GM18520 (cell line): Measurements from ENCODE around the gene TMEM44.
"Not testable (repeated sequence)": the region's sequence is repeated elsewhere in the genome, so short reads cannot be mapped to it uniquely, and the experiment has no call there.

ENCODE experiments used
- ATAC-seq: cut with Tn5 transposase; IDR thresholded peaks from one replicate; pipeline ENCODE4 v1.9.1; 2021; ENCODE audit not compliant: unreplicated experiment

TMEM44 gene

GRCh38 chr3:194647747-194648146, 14.5 kb upstream of the TMEM44 start:
- ATAC-seq, result no peak

- ATAC-seq, result no peak
These were observed 9.6 kb upstream of the TMEM44 start for GRCh38 chr3:194642769-194643168.

GRCh38 chr3:194640829-194641228, 7.6 kb upstream of the TMEM44 start:
- no peak for ATAC-seq

DNA sequence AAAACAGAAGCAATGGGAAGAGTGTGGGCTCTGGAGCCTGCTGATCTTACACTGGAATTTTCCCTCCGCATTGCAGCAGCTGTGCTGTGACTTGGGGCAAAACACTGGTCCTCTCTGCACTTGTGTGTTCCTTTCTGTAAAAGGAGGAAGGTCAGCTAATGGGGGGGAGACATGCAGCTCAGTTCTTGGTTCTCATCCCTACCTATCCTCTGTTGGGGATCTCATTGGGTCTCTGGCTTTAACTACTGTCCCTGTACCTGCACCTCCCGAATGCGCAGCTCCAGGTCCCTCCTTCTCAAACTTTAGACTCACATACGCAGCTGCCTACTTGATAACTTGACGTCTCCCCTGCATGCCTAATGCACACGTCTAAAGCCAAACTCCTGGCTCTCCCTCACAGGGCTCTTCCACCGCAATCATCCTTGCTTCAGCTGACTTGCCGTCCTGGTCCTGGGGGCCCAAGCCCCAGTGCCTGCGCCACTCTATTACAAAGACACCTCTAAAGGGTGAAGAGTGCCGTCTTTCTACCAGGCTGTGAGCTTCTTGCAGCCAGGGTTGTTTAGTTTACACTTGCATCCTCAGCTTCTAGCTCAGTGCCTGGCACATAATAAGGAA, 5.9 kb upstream of the TMEM44 start:
- no peak for ATAC-seq

DNA sequence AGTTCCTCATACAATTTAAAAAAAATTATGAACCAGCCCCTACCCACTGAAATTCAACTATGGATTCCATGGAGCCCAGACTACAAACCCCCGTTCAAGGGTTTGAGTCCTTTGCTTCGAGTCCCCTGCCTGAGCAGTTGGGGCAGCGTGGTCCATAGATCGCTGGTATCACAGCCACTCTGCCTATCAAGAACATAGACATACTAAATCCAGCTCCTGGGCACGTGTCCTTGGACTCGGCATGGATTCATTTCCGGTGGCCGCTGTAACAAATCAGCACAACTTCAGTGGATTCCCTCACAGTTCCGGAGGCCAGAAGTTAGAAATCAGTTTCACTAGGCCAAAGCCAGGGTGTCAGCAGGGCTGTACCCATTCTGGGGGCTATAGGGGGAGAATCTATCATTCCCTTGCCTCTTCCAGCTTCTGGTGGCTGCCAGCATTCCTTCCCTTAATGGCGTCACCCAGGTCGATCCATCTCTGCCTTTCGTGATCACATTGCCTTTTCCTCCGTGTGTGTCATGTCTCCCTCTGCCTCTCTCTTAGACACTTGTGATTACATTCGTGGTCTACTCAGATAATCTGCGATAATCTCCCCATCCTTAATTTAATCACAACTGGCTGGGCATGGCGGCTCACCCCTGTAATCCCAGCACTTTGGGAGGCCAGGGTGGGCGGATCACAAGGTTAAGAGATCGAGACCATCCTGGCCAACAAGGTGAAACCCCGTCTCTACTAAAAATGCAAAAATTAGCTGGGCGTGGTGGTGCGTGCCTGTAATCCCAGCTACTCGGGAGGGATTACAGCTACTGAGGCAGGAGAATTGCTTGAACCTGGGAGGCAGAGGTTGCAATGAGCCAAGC, 4.6 kb upstream of the TMEM44 start:
- no peak for ATAC-seq

DNA sequence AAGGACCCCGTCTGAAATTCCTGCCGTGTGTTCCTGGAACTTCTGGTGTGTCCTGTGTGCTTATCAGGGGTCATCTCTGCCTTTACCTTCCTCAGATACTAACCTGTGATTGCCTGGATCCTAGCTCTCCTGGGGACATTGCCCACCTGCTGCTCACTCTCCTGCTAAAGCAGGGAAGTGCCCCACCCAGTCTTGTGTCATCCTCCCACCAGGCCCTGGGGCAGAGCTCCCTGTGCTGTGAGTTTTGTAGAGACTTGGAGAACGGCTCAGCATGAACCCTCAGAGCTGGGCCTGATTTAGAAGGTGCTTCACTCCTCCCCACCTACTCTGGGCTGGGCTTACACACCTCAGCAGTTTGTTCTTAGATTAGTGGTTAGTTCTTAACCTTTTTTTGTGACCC, 3.8 kb upstream of the TMEM44 start:
- no peak for ATAC-seq

DNA sequence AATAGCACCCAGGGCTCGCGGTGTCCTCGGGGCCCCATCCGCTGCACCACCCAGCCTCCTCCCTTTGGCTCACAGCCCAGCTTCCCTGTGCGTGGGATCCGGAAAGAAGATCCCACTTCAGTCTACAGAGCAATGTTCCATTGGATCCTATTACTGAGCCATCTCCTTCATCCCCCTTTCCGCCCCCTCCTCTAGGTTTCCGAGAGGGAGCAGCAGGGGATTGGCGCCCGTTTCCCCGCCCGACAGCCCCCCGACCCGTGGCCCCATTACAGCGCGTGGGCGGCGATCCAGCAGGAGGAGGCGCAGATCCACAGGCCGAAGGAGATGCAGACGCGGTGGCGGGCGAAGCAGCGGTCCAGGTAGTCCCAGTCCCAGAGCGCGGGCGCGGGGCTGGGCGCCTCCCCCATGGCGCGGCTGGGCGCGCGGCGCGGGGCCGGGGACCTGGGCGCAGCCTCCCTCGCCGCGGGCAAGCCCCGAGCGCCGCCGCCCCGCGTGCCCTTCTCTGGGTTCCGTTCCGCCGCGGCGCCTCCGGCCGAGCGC, 340 bp downstream of the TMEM44 start:
- peak; percentile 40 for ATAC-seq

DNA sequence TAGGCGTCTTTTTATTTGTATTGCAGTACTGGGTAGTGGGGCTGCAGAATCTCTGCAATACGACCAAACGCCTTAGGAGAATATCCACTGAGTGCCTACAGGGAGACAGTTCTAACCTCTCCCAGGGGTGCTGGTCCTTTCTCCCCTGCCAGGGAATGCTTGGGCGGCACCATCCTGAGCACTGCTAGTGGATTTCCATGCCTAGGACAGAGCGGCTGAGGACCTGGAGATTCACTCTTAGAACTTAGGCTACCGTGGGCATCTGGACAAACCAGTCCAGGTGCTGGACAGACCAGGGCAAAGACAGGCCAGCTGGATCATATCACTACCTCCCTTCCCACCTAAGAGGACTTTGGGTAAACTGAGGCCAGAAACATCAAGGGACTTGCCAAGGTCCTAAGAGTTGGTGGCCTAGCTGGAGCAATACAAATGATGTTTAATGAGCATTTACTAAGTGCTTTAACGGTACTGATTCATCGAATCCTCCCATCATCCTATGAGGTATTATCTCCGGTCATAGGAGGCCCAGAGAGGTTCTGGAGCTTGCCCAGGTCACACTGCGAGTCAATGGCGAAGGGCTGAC, 902 bp downstream of the TMEM44 start:
- no peak for ATAC-seq

- no peak for ATAC-seq
These were observed 1.5 kb downstream of the TMEM44 start for GRCh38 chr3:194631696-194632095.

GRCh38 chr3:194630681-194631080, 2.5 kb downstream of the TMEM44 start:
- not testable (repeated sequence) for ATAC-seq

DNA sequence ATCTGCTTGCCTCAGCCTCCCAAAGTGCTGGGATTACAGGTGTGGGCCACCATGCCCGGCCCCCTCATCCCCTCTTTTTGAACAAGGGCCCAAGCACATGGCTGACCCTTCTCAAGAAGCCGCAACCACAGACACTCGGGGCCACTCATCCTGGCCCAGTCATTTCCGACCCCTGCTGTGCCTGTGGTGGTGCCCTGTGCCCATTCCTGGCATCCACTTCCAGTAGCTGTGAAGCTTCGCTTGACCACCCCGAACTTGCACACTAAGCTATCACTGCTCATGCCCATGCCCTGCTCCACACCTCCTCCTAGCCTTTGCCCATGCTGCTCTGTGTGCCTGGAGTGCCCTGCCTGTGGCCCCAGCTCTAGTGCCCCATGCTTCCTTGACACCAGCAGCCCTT, 8.3 kb downstream of the TMEM44 start:
- no peak for ATAC-seq

DNA sequence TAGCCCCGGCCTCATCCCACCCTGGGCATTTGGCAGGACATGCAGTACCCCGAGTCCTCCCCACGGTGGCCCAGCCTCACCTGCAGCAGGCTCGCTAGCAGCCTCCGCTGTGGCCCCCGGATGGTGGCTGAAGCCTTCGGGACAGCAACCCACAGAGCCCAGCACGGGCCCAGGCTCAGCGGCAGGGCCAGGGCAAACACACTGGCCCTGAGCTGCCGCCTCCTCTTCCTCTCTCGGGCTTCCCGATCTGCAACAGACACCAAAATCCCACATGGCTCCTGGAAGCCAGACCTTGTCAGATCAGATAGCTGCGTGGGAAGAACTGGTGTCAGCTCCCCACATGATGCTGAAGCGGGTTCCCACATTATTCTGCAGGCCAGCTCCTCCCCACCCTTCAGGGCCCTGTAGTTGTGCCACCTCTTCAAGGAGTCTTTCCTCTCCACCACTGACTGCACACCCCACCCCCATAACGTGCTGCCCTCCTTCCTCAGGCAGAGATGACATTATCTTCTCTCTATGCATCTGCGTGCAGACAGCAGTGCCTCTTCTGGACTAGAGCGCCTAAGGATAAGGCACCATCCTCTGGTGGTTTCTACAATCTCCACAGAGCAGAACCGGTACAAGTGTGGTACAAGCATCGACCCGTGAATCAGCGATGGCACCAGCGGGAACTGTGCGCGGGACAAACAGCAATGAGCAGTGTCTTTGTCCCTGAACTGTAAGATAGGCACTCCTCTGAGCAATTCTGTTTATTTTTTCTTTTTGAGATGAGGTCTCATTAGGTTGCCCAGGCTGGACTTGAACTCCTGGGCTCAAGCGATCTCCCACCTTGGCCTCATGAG, 9.5 kb downstream of the TMEM44 start:
- ATAC-seq, result no peak

- ATAC-seq, result no peak
These were observed 10.4 kb downstream of the TMEM44 start for GRCh38 chr3:194622621-194623340.

GRCh38 chr3:194621947-194622346, 11.3 kb downstream of the TMEM44 start:
- no peak for ATAC-seq

GRCh38 chr3:194620196-194620595, 13.0 kb downstream of the TMEM44 start:
- no peak for ATAC-seq

- no peak for ATAC-seq
These were observed 13.5 kb downstream of the TMEM44 start for GRCh38 chr3:194619741-194620140.

DNA sequence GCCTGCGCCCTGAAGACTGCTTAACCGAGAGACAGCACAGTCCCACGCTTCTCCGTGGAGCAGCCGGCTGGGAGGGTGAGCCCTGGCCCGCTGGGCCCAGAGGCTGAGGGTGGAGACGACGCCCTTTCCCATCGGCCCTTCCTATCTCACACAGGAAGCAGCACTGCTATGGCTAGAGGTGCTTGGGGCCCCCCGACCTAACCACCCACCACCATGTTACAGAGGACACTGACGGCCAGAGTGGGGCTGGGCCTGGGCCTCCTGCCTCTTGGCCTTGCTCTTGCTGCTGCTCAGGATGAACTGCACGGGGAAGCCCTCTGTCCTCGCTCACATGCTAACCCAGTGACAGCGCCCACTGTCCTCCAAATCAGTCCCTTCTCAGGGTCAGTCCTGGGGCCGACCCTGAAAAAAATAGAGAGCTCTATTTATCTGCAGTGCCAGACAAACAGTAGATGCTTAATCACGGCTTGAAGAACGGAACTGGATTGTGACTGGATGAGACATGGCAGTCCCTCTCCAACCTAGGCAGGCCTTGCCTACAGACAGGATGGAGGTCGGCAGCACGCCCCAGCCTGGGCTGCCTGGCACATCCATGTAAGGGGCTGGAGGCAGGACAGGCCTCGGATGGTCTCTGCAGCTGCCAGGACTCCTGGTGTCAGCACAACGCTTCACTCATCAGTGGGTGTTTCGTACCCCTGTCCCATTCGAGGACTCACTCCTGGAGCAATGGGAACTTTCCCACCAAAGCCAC, 14.2 kb downstream of the TMEM44 start:
- no peak for ATAC-seq

- no peak for ATAC-seq
These were observed 15.4 kb downstream of the TMEM44 start for GRCh38 chr3:194617827-194618226.

- no peak for ATAC-seq
These were observed 16.0 kb downstream of the TMEM44 start for GRCh38 chr3:194617143-194617671.
